GM15510 (cell line): ENCODE measurements around the gene RGSL1.
A peak's percentile ranks its signal among the peaks of the same experiment; 100 is the strongest.

Source experiments
- POLR2A ChIP-seq: IDR thresholded peaks from 3 replicates; pipeline ENCODE4 v1.6.1; 2011; ENCODE audit warnings: borderline replicate concordance; ENCODE audit not compliant: insufficient read length; ENCODE audit errors: extremely low read depth

RGSL1 gene

GRCh38 chr1:182604175-182605164 lies 154.5 kb downstream of the RGSL1 start, which contains the start of gene RGS16:
TSS of gene RGS16 (minus strand) at chr1:182604389. CDS start at chr1:182604259, 130 bp downstream.
- TF ChIP-seq POLR2A: peak; percentile 99

GRCh38 chr1:182607566-182607965 lies 157.6 kb downstream of the RGSL1 start:
- no peak for TF ChIP-seq POLR2A

GRCh38 chr1:182608236-182608635 lies 158.3 kb downstream of the RGSL1 start:
- TF ChIP-seq POLR2A: no peak

GRCh38 chr1:182608845-182609610 lies 159.1 kb downstream of the RGSL1 start:
- no peak for TF ChIP-seq POLR2A
